ENCODE data around the gene SETD2.

DNA sequence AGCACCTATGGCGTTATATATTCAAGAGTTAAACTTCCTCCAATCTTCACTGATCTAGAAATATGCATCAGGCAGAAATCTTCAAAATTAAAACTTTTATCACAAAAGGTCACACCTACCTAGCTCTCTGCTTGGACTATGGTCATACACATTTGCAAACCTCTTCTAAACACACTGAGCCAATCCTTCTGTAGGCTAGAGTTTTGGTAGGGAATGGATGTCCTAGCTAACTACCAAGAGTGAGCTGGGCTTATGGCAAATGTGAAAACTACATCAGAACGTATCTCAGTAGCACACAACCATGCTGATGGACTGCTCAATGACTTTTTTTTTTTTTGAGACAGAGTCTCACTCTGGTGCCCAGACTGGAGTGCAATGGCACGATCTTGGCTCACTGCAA lies 29.6 kb downstream of the SETD2 start:
- TF ChIP-seq, protein P1, sequence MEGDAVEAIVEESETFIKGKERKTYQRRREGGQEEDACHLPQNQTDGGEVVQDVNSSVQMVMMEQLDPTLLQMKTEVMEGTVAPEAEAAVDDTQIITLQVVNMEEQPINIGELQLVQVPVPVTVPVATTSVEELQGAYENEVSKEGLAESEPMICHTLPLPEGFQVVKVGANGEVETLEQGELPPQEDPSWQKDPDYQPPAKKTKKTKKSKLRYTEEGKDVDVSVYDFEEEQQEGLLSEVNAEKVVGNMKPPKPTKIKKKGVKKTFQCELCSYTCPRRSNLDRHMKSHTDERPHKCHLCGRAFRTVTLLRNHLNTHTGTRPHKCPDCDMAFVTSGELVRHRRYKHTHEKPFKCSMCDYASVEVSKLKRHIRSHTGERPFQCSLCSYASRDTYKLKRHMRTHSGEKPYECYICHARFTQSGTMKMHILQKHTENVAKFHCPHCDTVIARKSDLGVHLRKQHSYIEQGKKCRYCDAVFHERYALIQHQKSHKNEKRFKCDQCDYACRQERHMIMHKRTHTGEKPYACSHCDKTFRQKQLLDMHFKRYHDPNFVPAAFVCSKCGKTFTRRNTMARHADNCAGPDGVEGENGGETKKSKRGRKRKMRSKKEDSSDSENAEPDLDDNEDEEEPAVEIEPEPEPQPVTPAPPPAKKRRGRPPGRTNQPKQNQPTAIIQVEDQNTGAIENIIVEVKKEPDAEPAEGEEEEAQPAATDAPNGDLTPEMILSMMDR (IDR thresholded peaks at IDR 0.05 in 8 of 11, conservative IDR thresholded peaks at IDR 0.05 in 3 of 11) = no peak
- TF ChIP-seq POLR2A (IDR thresholded peaks at IDR 0.05) (no peak), POLR2AphosphoS5 (IDR thresholded peaks at IDR 0.05) (no peak)
